ENCODE results near the gene TSPAN18. TPM values are rescaled to one million over a fixed set of nuclear protein-coding genes. Genes with fewer than 3 reads are reported as not detected.

TSPAN18 gene
- total RNA-seq, 1 experiment from 2014 or later: 21.3 TPM

- ATAC-seq (no peak), DNase-seq (ENCODE audit: low read depth, low spot score) (no peak)
- 0 out of 2 replicates have a peak, but pooled peaks cover 6% of the 10 kb centered on the region for H3K4me1 ChIP-seq (ENCODE audit: control insufficient read depth, insufficient read depth, low read length)
- H3K4me3 ChIP-seq (ENCODE audit: low read depth in 2 of 2, low read length in 2 of 2): no peak overlapping the region
- no peaks in the 10 kb centered on the region for H3K9me3 ChIP-seq (ENCODE audit: control insufficient read depth, insufficient read depth, low read depth, low read length)
- in situ Hi-C loops (cut with HindIII; ENCODE audit: low pct_unique_long_range_greater_than_20kb, low sequenced_read_pairs): no loop called here
- intact Hi-C loops (cut with micrococcal nuclease; ENCODE audit: unreplicated experiment): loop anchor here (5.0 kb wide), 1 partner anchor 166 kb away; the partner anchor contains the start of gene TSPAN18
- BruUV-seq (replicated peaks): no TSS peak
- no peak overlapping the region for H3K27ac ChIP-seq (ENCODE audit: low read length)
- no peaks in the 10 kb centered on the region for H3K27me3 ChIP-seq (ENCODE audit: control insufficient read depth, insufficient read depth, low read length)
- ChIA-PET POLR2A (interaction anchor here (0.5 kb wide), 1 partner anchor 81 kb away, joined by 5 read pairs; no protein-coding TSS in a partner anchor), CTCF (no interaction called here)
- TF ChIP-seq REST (IDR thresholded peaks at IDR 0.05; ENCODE audit: insufficient read depth in 1 of 2, low read depth in 2 of 2, low read length in 1 of 2): no peak
- TF ChIP-seq POLR2AphosphoS5 (IDR thresholded peaks at IDR 0.05; ENCODE audit: low read depth, low read length): no peak
- no peak for TF ChIP-seq SIN3A (IDR thresholded peaks at IDR 0.05; ENCODE audit: borderline replicate concordance, insufficient read depth, low read depth, low read length)
- H3K36me3 ChIP-seq (ENCODE audit: control insufficient read depth, insufficient read depth, low read length): no peaks in the 10 kb centered on the region
Measured at GRCh38 chr11:44892843-44893242, 166.1 kb downstream of the TSPAN18 start.

GRCh38 chr11:44893308-44893822, 166.6 kb downstream of the TSPAN18 start:
- Histone ChIP-seq H3K9me3 (ENCODE audit: control insufficient read depth, insufficient read depth, low read depth, low read length) (no peaks in the 10 kb centered on the region), H3K4me3 (ENCODE audit: low read depth in 2 of 2, low read length in 2 of 2) (no peak overlapping the region), H3K36me3 (ENCODE audit: control insufficient read depth, insufficient read depth, low read length) (no peaks in the 10 kb centered on the region), H3K4me1 (ENCODE audit: control insufficient read depth, insufficient read depth, low read length) (0 out of 2 replicates have a peak, but pooled peaks cover 6% of the 10 kb centered on the region), H3K27ac (ENCODE audit: low read length) (no peak overlapping the region), H3K27me3 (ENCODE audit: control insufficient read depth, insufficient read depth, low read length) (no peaks in the 10 kb centered on the region)
- POLR2A ChIA-PET: no interaction called here
- BruUV-seq (replicated peaks): no TSS peak
- DNase-seq (ENCODE audit: low read depth, low spot score) (no peak), ATAC-seq (no peak)
- TF ChIP-seq SIN3A (IDR thresholded peaks at IDR 0.05; ENCODE audit: borderline replicate concordance, insufficient read depth, low read depth, low read length) (no peak), REST (IDR thresholded peaks at IDR 0.05; ENCODE audit: insufficient read depth in 1 of 2, low read depth in 2 of 2, low read length in 1 of 2) (no peak), POLR2AphosphoS5 (IDR thresholded peaks at IDR 0.05; ENCODE audit: low read depth, low read length) (no peak), TCF7L2 (IDR thresholded peaks at IDR 0.05; ENCODE audit: low read depth, low read length) (no peak)
- TF ChIP-seq, protein P1, sequence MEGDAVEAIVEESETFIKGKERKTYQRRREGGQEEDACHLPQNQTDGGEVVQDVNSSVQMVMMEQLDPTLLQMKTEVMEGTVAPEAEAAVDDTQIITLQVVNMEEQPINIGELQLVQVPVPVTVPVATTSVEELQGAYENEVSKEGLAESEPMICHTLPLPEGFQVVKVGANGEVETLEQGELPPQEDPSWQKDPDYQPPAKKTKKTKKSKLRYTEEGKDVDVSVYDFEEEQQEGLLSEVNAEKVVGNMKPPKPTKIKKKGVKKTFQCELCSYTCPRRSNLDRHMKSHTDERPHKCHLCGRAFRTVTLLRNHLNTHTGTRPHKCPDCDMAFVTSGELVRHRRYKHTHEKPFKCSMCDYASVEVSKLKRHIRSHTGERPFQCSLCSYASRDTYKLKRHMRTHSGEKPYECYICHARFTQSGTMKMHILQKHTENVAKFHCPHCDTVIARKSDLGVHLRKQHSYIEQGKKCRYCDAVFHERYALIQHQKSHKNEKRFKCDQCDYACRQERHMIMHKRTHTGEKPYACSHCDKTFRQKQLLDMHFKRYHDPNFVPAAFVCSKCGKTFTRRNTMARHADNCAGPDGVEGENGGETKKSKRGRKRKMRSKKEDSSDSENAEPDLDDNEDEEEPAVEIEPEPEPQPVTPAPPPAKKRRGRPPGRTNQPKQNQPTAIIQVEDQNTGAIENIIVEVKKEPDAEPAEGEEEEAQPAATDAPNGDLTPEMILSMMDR (IDR thresholded peaks at IDR 0.05): no peak
- in situ Hi-C loops (cut with HindIII; ENCODE audit: low pct_unique_long_range_greater_than_20kb, low sequenced_read_pairs): no loop called here
- intact Hi-C loops (cut with micrococcal nuclease; ENCODE audit: unreplicated experiment): loop anchor here (5.0 kb wide), 1 partner anchor 166 kb away; the partner anchor contains the start of gene TSPAN18
- CTCF ChIA-PET: no interaction called here

All from Panc1 (cell line).